ENCODE results near the gene GLRX.

DNA sequence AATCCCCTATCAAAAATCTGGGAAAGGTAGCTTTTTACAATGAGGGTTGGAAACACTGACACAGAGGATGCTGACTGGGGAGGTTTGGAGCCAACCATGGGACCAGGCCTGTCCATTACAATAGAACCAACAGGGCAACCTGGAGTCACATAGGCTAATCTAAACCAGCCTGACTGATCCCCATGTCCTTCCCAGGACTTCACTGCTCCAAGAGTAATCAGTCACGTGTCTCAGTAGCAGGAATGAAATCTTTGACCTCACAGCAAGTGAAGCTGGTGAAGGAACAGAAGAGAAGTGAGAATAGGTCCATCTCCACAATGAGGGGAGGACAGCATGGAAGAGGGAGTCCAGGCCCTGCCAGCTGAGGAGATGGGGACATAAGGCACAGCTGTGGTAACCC is 16.0 kb upstream of the GLRX start:
- TF ChIP-seq, protein P1, sequence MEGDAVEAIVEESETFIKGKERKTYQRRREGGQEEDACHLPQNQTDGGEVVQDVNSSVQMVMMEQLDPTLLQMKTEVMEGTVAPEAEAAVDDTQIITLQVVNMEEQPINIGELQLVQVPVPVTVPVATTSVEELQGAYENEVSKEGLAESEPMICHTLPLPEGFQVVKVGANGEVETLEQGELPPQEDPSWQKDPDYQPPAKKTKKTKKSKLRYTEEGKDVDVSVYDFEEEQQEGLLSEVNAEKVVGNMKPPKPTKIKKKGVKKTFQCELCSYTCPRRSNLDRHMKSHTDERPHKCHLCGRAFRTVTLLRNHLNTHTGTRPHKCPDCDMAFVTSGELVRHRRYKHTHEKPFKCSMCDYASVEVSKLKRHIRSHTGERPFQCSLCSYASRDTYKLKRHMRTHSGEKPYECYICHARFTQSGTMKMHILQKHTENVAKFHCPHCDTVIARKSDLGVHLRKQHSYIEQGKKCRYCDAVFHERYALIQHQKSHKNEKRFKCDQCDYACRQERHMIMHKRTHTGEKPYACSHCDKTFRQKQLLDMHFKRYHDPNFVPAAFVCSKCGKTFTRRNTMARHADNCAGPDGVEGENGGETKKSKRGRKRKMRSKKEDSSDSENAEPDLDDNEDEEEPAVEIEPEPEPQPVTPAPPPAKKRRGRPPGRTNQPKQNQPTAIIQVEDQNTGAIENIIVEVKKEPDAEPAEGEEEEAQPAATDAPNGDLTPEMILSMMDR (IDR thresholded peaks at IDR 0.05) = no peak
- TF ChIP-seq POLR2A (IDR thresholded peaks at IDR 0.05) (no peak), EP300 (IDR thresholded peaks at IDR 0.05) (no peak)
